Right lobe of liver (tissue), 4 donors: Measurements from ENCODE around the gene CDC25B.

ENCODE experiments used
- CTCF ChIP-seq, 4 donors: fragments of 200-600 bp in 3 of 4; fragments of 450-650 bp in 1 of 4; IDR thresholded peaks; one replicate each; pipeline versions ENCODE4 v1.5.1 to v1.8.0; 2016 to 2022; ENCODE audit warnings: antibody characterized with exemption in 4 of 4, mild to moderate bottlenecking in 2 of 4
- POLR2A ChIP-seq: fragments of 450-650 bp; IDR thresholded peaks from one replicate; pipeline ENCODE4 v1.6.1; 2017; ENCODE audit warnings: antibody characterized with exemption, mild to moderate bottlenecking
- donor health status: DM: no; HTN: no; CAD: no.
- donor health status: DM: no; HTN: no; CAD: no.
- donor health status: DM: no; HTN: yes; CAD: no.

GRCh38 chr20:3801299-3801698 is 5.2 kb downstream of the CDC25B start:
- TF ChIP-seq CTCF (IDR thresholded peaks at IDR 0.05) (no peak), POLR2A (no peak)
